GM12874 (cell line): Measurements from ENCODE around the gene GZMA.

Experiments
- TF ChIP-seq, protein P1 (sequence below): IDR thresholded peaks from 2 replicates; pipeline ENCODE4 v1.5.1; 2011; ENCODE audit warnings: low read depth, mild to moderate bottlenecking, control low read depth, low read length, moderate library complexity; ENCODE audit not compliant: insufficient read depth

The GZMA gene

DNA sequence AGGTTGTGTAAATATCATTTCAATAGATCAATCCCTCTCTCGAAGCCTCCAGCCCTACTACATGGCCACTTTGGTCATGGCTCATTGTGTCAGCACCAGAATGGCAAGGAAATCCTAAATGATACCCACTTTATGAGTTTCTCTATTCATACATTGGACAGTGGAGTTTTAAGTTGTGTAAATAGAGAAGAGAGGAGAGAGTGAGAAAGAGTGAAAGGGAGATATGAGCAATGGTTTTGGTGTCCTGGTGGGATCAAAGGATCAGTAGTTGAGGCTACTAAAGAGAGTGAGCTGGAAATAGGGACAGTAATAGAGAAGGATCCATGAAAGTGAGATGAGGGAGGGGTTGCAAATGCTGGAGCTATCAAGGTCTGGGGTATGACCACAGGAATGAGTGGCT is 31.5 kb upstream of the GZMA start:
- TF ChIP-seq, protein P1, sequence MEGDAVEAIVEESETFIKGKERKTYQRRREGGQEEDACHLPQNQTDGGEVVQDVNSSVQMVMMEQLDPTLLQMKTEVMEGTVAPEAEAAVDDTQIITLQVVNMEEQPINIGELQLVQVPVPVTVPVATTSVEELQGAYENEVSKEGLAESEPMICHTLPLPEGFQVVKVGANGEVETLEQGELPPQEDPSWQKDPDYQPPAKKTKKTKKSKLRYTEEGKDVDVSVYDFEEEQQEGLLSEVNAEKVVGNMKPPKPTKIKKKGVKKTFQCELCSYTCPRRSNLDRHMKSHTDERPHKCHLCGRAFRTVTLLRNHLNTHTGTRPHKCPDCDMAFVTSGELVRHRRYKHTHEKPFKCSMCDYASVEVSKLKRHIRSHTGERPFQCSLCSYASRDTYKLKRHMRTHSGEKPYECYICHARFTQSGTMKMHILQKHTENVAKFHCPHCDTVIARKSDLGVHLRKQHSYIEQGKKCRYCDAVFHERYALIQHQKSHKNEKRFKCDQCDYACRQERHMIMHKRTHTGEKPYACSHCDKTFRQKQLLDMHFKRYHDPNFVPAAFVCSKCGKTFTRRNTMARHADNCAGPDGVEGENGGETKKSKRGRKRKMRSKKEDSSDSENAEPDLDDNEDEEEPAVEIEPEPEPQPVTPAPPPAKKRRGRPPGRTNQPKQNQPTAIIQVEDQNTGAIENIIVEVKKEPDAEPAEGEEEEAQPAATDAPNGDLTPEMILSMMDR: no peak

DNA sequence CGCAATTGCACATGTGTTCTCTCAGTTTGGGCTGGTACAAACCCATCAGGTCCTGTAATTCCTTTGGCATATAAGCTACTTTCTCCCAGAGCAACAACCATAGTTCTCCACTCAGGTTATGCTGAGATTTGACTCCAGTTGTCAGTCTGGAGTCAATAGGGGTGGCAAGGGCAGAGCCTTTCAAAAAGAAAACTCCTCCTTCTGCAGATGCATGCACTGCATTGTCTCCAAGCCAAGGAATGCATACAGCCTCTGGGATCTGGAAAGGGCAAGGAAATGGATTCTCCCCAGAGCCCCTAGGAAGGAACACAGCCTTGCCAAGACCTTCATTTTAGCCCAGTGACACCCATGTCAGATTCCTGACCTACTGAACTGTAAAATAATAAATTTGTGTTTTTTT is 31.0 kb upstream of the GZMA start:
- TF ChIP-seq, protein P1: no peak

DNA sequence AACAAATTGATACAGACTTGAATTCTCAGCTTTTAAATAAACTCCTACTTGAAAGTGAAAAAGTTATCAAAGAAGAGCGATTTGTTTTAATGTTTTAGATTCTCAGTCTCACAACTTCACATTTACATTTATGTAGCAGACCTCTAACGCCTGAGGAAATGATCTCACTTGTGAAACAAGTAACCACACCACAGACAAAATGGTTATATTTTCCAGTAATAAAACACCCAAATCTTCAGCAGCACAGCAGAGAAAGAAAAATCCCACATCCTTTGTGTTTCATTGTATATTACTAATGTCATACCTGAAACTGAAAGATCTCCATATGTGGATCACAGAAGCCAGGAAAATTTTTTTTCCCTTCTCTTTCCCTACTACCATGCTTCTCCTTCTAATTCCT is 29.8 kb upstream of the GZMA start:
- TF ChIP-seq, protein P1: no peak

DNA sequence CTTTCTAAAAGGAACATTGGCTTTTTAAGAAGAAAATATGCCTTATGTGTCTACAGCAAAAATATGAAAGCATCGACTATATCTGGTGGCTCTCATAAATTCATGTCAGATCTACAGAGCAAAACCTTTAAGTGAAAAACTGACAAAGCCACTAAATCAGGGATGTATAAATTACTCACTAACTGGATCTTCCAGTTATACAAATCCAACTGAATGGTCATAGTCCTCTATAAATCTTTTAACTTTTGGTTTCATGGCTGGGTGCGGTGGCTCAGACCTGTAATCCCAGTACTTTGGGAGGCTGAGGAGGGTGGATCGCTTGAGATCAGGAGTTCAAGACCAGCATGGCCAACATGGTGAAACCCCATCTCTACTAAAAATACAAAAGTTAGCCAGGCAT is 29.2 kb upstream of the GZMA start:
- TF ChIP-seq, protein P1: no peak

DNA sequence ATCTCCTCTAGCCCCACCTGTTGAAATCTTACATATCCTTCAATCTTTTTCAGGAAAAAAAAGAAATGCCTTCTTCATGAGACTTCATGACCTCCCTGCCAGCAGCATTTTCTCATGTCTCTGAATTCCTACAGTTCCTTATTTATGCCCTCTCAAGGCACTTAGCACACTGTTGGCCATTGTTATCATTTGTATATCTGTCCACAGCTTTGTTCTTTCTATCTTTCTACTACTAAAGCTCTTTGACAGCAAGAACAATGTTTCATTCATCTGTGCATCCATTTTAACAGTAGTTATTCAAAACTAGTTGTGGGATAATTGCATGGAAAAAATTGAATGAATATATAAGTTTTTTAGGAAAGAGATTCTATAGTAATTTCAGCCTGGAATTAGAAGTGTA is 20.9 kb upstream of the GZMA start:
- TF ChIP-seq, protein P1: no peak

DNA sequence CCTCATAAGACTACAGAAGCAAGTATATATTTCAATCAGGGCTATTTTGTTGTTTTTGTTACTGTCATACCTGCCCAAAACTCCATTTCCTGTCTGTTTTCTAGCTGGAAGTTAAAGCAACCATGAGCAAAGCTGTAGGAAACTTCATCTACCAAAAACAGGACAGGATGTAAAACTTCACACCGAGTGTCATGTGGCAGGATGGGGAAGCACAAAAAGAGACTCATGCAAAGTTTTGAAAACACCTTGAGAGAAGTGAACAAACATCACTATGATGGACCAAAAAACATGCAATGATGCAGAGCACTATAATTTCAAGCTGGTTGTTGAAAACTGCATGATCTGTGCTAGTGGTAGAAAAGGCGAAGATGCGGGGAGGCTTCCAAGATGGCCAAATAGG is 6.3 kb upstream of the GZMA start:
- TF ChIP-seq, protein P1: no peak

DNA sequence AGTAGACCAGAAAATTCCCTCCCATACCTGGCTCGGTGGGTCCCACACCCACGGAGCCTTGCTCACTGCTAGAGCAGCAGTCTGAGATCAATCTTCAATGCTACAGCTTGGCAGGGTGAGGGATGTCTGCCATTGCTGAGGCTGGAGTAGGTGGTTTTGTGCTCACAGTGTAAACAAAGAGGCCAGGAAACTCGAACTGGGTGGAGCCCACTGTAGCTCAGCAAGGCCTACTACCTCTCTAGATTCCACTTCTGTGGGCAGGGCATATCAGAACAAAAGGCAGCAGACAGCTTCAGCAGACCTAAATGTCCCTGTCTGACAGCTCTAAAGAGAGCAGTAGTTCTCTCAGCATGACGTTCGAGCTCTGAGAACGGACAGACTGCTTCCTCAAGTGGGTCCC is 5.6 kb upstream of the GZMA start:
- TF ChIP-seq, protein P1: no peak
